Upper lobe of left lung (tissue), 4 donors: ENCODE results near the gene DLEC1.
"Not testable (repeated sequence)": the region's sequence is repeated elsewhere in the genome, so short reads cannot be mapped to it uniquely, and the experiment has no call there.

Source experiments
- POLR2A ChIP-seq, 4 donors: fragments of 450-650 bp; IDR thresholded peaks; one replicate each; pipeline ENCODE4 v1.5.1; 2016 to 2017; ENCODE audit warnings: antibody characterized with exemption in 4 of 4, mild to moderate bottlenecking in 2 of 4
- POLR2AphosphoS5 ChIP-seq, 2 donors: sonication (generic); formaldehyde crosslinking; IDR thresholded peaks; one replicate each; pipeline ENCODE4 v1.5.1; 2017; ENCODE audit warnings: antibody characterized with exemption in 2 of 2
- TF ChIP-seq, protein P1 (sequence below), 6 experiments: fragments of 450-650 bp in 4 of 6; fragments of 200-600 bp in 2 of 6; sonication (generic) in 2 of 6; IDR thresholded peaks; one replicate each; pipeline ENCODE4 v1.5.1; 2016 to 2019; ENCODE audit warnings: antibody characterized with exemption in 6 of 6

DNA sequence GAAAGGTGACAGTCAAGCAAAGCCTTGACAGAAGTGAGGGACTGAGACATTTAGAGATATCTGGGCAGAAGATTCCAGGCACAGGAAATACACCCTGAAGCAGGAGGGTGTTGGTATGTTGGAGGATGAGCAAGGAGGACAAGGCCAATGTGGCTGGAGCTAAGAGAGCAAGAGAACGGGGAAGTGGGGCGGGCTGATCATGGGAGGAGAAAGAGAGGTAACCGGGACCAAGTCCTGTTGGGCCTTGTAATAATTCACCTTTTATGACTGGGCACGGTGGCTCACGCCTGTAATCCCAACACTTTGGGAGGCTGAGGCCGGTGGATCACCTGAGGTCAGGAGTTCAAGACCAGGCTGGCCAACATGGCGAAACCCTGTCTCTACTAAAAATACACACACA lies 5.4 kb upstream of the DLEC1 start:
- TF ChIP-seq, protein P1, sequence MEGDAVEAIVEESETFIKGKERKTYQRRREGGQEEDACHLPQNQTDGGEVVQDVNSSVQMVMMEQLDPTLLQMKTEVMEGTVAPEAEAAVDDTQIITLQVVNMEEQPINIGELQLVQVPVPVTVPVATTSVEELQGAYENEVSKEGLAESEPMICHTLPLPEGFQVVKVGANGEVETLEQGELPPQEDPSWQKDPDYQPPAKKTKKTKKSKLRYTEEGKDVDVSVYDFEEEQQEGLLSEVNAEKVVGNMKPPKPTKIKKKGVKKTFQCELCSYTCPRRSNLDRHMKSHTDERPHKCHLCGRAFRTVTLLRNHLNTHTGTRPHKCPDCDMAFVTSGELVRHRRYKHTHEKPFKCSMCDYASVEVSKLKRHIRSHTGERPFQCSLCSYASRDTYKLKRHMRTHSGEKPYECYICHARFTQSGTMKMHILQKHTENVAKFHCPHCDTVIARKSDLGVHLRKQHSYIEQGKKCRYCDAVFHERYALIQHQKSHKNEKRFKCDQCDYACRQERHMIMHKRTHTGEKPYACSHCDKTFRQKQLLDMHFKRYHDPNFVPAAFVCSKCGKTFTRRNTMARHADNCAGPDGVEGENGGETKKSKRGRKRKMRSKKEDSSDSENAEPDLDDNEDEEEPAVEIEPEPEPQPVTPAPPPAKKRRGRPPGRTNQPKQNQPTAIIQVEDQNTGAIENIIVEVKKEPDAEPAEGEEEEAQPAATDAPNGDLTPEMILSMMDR (IDR thresholded peaks at IDR 0.05) = not testable (repeated sequence)
- TF ChIP-seq POLR2AphosphoS5, POLR2A (IDR thresholded peaks at IDR 0.05): not testable (repeated sequence)
